Fibroblast of skin of scalp (primary cell): Measurements from ENCODE around the gene SCAMP3.
"Not testable (repeated sequence)": the region's sequence is repeated elsewhere in the genome, so short reads cannot be mapped to it uniquely, and the experiment has no call there.

Experiments used
- DNase-seq: peaks from one replicate; pipeline ENCODE4 v3.0.0-alpha.2; 2013

Gene SCAMP3

DNA sequence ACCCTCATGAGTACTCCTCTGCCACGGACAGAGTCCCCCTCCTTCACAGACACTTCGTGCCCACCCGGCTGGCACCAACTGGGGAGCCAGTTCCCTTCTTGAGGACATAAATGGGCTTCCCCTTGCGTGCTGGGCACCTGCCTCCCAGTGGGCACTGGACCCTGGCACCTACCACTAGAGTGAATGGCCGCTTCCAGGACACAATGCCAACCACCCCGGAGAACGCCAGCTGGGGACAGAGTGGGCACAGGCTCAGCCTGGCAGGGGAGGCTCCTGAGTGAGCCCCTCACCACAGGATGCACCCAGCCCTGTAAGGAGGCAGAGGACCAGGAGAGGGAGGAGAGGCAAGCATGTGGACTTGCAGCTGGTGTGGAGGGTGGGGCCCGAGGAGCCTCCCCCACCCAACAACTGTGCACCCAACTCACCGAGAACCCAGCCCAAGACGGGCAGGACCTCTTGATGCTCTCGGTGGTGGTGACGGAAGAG is 7.9 kb downstream of the SCAMP3 start:
- no peak for DNase-seq

DNA sequence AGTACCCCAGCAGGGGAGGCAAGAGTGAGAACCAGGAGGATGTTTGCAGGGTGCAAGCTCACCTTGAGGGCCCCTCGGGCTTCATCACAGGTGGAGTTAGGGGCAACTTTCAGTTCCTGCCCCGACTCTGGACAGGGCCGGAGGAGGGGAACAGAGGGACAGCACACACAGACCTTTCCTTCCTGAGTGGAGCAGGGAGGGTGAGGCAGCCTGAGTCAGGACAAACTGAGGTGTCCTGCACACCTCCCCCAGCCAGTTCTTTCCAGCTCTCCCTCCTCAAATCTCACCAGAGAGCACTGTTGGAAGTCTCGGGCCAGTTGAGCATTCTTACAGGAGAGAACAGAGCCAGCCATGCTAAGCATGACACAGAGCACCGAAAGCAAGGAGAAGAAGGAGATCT is 8.4 kb downstream of the SCAMP3 start:
- no peak for DNase-seq

DNA sequence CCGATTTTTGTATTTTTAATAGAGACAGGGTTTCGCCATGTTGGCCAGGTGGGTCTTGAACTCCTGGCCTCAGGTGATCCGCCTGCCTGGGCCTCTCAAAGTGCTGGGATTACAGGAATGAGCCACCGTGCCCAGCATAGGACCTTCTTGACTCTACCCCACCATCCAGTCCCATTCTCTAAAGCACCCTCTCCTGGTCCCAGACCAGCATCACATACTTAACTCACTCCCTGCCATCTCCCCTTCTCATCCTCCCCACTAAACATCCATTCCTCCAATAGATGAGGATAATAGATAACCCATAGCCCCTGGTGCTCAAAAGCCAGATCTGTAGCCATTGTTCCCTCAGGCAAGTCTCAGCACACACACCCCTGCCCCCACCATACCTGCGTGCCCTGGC is 9.0 kb downstream of the SCAMP3 start:
- DNase-seq: no peak

DNA sequence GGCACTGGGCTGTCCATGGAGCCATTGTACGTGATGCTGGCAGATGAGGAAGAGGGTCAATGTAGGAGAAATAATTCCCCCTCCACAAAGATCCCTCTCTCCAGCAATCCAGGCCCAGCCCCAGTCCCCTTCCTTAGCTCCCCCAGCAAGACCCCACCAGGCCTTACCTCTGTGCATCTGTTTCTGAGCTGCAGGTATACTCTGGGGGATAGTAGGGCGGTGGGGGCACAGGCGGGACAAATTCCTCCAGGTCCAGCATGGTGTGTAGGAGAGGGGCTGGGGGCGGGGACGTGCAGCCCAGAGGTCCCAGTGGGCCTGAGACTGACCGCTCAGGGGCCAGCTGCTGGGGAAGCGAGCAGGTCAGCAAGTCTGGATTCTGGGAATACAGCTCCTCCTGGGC is 10.6 kb downstream of the SCAMP3 start:
- DNase-seq: no peak

DNA sequence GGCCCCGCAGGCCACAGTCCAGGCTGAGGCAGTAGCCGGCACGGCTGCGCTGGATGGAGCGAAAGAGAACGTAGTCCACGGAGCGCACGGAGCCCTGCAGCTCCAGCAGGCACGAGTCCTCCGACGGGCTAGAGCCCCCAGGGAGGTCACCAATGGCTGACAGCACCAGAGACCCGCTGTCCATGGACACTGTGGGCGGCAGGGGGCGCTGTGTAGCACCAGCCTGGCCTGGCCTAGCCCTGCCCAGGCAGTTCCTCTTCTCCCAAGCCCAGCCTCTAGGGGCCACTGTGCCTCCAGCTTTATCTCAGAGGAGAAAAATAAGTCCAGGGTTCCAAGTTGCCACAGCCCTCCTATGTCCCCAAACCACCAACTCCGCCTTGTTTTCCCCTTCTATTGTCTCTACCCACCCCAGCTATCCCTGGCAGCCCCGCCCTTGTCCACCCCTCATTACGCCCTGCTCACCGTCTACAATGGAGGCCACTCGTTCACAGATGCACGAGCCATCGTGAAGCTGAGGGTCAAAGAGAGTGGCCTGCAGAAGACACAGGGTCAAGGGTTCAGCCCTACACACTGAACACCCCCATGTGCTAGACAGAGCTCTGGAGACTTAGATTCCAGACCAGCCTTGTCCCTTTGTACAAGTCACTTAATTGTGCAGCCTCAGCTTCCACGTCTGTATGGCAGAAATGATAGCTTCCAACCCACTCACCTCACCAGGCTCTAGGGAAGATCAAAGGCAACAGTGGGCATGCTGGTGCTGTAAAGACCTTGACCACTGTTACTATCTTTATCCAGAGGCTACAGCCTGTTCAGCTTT is 11.3 kb downstream of the SCAMP3 start:
- peak; percentile 92 for DNase-seq

DNA sequence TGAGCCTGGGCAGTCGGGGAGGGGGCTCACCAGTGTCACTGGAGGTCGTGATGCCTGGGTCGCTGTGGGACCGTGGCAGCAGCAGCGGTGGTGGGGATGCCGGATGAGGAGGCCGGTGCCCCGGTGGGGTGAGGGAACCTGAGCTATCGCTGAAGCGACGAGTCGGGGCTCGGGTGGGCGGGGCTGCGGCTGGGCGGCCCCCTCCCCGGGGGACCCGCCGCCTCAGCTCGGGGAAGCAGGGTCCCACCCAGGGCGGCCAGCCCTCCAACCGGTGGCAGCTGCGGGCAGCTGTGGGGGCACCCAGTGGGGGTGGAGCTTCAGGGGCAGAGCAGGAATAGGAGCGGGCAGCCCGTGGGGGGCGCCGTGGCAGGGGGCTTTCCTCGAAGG is 11.9 kb downstream of the SCAMP3 start:
- DNase-seq: no peak

DNA sequence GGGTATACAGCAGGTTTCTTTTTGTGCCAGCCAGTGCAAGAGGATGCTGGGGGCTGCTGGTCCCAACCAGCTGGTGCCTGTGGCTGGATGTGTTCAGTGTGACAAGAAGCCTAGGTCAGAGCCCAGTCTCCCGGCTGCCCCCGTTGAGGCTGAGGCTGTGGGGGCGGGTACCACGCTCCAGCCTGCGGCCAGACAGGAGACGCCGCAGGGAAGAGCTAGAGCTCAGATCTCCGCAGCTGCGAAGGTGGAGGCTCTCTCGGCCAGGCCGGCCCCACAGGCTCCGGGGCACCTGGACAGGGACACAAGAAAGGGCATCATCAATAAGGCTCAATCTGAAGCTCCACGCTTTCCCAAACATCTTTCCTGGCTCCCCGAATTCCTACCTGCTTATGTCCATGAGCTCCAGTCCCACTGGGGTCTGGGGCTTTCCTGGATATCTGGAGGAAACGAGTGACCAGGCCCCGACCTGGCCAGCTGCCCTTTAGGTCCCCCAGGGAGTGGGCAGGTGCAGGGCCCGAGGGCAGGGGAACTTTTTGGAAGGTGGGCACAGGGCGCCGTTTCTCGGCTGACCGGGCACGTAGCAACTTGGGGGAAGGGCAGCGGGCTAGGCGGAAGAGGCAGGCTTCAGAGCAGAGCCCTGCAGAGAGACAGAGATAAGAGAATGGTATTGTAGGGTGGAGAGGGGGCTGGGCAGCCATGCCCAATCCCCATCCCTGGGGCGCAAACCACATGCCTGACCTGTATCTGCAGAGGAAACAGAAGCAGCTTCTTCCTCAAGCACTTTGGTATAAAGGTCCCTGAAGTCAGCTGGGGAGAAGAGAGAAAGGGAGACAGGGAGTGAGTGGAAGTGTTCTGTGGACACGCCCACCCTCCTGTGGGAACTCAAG is 14.2 kb downstream of the SCAMP3 start:
- DNase-seq: no peak

DNA sequence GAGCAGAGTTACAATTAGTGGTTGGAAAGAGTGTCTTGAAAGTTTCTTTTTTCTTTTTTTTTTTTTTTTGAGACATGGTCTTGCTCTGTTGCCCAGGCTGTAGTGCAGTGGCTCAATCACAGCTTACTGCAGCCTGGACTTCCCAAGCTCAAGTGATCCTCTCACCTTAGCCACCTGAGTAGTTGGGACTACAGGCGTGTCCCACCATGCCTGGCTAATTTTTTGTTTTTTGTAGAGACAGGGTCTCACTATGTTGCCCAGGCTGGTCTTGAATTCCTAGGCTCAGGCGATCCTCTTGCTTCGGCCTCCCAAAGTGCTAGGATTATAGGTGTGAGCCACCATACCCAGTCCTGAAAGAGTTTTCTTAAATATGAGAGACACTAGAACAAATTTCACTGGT is 15.4 kb downstream of the SCAMP3 start:
- DNase-seq: not testable (repeated sequence)

DNA sequence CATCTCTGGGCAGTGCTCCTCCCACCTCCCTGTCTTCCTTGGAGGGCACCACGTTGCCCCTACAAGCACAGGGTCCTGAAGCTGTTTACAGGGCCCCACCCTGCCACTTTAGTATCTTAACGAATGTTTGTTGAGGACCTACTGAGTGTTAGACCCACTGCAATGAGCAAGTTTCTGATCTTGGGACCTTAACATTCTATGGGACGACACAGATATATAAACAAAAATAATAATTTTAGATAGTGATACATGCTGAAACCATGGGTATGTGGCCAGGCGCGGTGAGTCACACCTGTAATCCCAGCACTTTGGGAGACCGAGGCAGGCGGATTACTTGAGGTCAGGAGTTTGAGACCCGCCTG is 17.0 kb downstream of the SCAMP3 start:
- DNase-seq: no peak

DNA sequence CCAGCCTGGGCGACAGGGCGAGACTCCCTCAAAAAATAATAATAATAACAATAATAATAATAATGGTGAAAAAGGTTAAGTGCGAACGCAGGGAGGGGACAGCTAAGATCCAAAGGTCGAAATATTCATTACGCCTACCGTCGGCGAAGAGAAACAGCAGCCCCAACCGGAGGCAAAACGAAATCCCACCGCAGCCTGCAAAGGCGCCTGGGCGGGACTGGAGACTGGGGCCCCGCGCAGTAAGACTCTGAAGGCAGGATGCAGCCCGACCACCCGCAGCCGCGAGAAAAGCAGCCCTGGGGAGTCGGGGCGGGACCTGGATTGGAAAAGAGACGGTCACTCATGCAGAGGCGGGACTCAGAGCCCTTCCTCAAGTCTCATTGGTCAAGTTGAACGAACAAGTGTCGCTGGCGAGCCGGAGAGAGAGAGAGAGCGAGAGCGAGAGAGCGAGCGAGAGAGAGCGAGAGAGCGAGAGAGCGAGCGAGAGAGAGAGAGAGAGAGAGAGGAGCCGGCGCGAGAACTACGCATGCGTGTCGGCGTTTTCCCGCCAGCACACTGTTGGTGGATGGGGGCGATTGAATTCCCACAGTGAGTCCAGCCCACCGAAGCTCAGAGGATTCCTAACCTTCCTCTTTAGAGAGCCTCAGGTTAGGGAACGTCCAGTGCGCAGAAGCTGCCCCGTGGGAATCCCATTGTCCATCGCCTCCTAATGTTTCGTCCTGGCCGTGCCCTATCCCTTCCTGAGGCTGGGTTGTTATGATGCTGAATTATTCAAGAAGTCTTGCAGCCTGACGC is 17.6 kb downstream of the SCAMP3 start:
- peak; percentile 100 for DNase-seq

DNA sequence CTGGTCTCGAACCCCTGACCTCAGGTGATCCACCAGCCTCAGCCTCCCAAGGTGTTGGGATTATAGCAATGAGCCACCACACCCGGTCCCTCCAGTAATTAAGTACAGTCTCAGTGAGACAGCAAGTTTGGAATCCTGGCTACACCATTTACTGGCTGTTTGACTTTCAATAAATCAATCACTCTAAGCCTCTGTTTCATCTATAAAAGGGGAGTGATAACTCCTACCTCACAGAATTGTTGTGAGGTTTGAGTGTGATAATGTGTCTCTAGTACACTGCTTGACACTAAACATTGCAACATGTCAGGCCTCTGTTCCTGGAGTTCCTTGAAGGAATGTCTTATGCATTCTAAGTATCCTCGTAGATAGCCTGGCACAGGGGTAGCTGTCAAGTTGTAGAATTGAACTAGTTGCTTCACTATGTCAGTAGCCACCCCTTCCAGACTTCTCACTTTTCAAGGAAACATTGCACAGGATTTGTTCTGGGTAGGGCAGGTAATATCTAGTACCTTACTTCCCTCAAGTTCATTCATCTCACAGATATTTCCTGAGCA is 19.3 kb downstream of the SCAMP3 start:
- no peak for DNase-seq

DNA sequence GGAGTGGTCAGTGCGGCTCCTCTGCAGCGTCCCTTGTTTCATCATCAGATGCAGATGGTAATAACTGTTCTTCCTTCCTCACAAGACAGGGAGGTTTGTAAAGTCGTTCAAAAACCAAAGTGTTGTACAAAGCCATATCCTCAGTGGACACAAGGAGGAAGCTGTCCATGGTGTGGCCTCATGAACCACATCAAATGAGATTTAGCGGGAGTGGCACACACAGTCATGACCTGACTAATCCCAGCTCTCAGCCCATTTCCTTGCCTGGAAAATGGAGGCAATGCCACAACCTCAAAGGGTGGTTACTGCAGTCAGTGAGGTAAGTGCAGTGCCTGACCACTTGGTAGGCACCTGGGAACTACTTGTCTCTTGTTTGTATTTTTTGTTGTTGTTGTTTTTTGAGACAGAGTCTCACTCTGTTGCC is 20.3 kb downstream of the SCAMP3 start:
- no peak for DNase-seq

DNA sequence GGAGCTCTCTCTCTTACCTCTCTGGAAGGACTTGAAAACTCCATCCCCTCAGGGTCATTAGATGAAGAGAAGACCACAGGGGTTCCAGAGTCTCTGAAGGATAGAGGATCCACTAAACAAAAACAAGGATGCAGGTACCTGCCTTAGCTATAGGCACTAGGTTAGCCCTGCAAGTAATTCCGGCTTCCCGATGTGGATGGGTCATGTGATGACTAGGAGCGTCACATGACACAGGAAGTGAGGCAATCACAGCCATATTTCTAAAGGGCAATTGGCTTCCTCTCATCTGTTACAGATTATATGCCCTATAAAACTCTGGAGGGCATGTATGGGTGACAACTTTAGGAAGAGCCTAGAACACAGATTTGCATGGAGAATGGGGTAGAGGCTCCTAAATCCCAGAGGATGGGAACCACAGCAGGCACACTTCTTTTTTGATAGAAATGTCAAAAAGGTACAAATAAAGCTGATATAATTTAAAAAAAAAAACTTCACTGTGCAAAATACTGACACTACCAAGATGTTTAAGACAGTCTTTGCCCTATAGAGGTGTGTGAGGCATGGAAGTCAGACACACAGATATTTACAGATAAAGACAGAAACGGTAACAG is 21.0 kb downstream of the SCAMP3 start:
- peak; percentile 88 for DNase-seq

DNA sequence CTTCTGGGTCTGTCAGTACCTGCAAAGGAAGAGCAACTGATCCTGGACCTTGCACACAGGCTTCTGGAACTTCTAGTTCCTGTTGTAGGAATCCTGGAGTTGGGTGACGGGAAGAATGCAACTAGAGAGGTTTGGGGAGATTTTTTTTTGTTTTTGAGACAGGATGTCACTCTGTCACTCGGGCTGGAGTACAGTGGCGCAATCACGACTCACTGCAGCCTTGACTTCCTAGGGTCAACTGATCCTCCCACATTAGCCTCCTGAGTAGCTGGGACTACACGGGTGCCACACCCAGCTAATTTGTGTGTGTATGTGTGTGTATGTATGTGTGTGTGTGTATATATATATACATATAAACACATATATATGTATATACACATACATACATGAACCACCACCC is 25.7 kb downstream of the SCAMP3 start:
- no peak for DNase-seq

DNA sequence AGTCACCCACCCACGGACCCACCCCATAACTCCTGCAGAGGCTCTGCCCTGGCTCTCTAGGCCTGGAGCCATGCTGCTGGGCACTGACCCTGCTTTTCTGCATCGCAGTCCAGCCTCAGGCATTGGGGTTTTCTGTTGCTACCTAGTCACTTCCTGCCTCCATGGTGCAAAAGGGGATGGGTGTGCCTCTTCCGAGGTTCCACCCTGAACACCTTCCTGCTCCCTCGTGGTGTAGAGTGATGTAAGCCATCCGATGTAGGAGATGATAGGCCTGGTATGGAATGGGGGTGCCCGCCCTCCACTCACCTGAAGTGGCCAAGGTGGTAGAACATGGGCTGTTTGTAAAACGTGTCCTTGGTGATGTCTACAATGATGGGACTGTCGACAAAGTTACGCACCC is 26.8 kb downstream of the SCAMP3 start:
- DNase-seq: not testable (repeated sequence)

DNA sequence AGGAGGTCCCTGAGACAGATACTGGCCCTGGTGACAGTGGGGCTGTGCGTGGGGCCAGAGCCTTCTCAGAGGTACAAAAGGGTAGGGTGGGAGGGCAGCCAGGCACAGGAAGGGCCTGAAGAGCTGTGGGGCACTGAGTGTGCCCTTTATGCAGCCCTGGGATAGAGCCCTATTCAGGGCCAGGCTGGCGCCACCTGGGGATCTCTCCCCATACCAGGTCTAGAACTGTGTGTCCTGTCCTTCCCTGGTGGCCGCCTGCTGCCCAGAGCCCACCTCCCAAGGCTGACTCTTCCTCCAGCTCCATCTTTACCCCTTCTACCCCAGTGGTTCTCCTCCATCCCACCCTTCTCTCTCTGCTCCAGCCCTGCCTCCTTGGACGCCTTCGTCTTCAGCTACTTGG is 28.7 kb downstream of the SCAMP3 start:
- DNase-seq: not testable (repeated sequence)

DNA sequence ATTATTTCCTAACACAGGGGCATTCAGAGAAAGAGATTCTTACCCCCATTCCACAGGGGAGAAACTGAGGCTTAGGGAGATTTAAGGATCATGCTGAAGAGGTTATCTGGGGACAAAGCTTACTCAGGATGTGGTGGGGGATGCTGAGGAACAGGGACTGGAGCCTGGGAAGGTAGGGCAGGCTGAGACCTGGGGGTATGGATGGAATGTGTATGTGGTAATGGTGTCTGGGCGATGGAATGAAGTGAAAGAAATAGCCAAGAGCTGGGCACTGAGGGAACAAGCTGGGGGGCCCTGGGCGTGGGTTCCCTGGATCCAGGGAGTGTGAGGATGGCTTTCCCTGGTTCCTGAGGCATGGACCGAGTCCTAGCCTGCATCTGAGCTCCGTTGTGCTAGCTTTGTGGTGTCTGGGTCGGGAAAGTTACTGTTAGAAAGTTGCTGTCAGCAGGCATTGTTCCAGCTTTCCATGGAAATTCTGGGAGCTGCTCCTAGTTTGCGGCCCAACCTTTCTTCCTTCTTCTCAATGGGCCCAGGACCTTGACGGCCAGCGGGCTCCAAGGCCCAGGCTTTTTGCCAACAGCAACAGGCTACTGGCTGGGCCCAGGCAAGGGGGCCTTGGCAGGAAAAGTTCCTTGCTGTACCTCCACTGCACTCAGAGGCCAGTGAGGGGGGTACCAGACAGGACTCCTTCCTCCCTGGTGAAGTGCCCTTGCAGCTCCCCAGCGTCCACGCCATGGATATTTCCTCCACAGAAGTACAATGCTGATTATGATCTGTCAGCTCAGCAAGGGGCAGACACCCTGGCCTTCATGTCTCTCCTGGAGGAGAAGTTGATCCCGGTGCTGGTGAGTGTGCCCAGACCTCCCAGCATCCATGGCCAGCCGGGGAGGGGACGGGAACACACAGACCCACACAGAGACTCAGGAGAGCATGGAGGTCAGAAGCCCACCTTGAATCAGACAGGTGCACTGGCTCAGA is 29.9 kb downstream of the SCAMP3 start:
- DNase-seq: peak; percentile 55

DNA sequence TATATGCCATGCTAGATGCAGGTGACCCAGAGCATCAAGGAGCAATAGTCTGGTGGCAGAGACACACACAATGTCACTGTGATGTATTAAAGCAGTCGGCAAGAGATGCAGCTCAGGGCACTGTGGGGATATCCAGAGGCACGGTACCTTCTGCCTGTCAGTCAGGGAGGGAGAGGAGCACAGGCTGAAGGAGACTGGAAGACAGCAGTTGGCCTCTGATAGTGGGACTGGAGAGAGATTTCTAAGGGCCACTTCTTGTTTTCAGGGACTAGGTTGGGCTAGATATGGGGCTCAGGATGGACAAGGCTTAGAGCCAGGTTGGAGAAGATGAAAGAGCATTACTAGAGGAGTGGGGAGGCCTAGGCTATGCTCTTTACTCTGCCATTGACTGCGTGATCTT is 30.9 kb downstream of the SCAMP3 start:
- DNase-seq: not testable (repeated sequence)

DNA sequence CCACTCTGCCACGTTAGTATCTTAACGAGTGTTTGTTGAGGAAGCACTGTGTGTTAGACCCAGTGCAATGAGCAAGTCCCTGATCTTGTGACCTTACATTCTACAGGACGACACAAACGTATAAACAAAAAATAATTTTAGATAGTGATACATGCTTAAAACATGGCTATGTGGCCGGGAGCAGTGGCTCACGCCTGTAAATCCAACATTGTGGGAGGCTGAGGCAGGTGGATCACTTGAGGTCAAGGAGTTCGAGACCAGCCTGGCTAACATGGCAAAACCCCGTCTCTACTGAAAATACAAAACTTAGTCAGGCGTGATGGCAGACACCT is 34.1 kb downstream of the SCAMP3 start:
- DNase-seq: no peak

DNA sequence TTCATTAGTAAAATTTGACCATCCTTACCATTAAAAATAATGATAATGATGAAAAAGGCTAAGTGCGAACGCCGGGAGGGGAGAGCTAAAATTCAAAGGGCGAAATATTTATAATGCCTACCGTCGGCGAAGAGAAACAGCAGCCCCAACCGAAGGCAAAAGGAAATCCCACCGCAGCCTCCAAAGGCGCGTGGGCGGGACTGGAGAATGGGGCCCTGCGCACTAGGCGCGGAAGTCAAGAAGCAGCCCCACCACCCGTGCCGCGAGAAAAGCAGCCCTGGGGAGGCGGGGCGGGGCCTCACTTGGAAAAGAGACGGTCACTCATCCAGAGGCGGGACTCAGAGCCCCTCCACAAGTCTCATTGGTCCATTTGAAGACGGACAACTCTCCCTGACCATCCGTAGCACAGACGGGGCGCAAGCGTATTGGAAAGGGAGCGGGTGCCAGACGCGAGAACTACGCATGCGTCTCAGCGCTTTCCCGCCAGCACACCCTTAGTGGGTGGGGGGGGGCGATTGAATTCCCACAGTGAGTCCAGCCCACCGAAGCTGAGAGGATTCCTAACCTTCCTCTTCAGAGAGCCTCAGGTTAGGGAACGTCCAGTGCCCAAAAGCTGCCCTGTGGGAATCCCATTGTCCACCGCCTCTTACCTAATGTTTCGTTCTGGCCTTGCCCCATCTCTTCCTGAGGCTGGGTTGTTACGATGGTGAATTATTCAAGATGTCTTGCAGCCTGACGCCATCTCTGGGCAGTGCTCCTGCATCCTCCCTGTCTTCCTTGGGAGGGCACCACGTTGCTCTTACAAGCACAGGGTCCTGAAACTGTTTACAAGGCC is 34.7 kb downstream of the SCAMP3 start:
- DNase-seq: peak; percentile 99
